ENCODE results near the gene RNF225. TPM values are rescaled to one million over a fixed set of nuclear protein-coding genes. Genes with fewer than 3 reads are reported as not detected.
A peak's percentile ranks its signal among the peaks of the same experiment; 100 is the strongest.

Gene RNF225
- total and polyA plus RNA-seq, 9 of the 15 experiments (the other 6 are each of a cell fraction or from before 2014, with no cell fraction given), result 0.33 TPM; not detected in 8

DNA sequence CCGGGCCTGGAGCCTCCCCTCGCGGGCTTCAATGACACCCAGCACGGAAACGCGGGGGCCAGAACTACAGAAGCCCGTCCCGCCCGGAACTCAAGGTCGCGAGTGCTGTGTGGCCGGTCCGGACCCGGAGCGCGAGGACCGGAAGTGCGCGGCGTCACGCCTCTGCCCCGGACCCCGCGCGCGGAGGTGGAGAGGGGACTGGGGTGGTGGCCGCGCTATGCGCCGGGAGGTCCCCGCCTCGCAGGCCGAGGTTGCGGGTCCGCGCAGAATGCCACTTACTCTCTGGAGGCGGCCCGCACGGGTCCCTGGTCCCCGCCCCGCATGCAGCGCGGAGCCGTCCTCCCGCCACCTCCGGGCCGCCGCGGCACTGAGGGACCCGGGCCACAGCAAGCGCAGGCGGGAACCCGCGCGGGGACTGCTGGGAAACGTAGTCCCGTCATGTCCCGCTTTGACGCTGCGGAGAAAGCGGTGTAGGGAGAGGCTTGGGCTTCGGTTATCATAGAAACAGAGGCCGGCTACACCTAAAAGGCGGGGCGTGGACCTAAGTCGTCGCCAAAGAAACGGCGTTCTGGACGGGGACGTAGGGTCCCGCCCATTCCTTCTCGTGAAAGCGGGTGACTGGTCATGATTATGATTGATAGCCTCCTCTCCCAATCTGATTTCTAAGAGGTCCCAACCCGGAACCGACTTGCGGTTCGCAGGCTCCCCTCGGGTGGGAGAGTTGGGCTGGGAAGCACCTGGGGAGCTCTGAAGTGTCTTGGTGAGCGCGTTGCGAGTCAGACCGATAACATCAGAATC, 14.6 kb upstream of the RNF225 start, which contains the start of gene ZNF837 (continued):
- TF ChIP-seq CBFA2T3 (IDR thresholded peaks at IDR 0.05), result no peak; the same call in none of the 2 replicates
- peak; percentile 67; the same call in 1 of the 2 replicates for TF ChIP-seq CBX5 (IDR thresholded peaks at IDR 0.05; ENCODE audit: borderline replicate concordance, low read depth)
- TF ChIP-seq, protein P1, sequence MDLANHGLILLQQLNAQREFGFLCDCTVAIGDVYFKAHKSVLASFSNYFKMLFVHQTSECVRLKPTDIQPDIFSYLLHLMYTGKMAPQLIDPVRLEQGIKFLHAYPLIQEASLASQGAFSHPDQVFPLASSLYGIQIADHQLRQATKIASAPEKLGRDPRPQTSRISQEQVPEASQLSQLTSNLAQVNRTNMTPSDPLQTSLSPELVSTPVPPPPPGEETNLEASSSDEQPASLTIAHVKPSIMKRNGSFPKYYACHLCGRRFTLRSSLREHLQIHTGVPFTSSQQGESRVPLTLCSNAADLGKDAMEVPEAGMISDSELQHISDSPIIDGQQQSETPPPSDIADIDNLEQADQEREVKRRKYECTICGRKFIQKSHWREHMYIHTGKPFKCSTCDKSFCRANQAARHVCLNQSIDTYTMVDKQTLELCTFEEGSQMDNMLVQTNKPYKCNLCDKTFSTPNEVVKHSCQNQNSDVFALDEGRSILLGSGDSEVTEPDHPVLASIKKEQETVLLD (IDR thresholded peaks at IDR 0.05), result 0 out of 2 replicates have a peak, but pooled peaks have one; percentile 43
- peak; percentile 97 for TF ChIP-seq BMI1 (IDR thresholded peaks at IDR 0.05; ENCODE audit: low read length)
- peak; percentile 69 for TF ChIP-seq JUND (IDR thresholded peaks at IDR 0.05; ENCODE audit: borderline replicate concordance, low read depth, low read length)
- TF ChIP-seq JUND (tag; IDR thresholded peaks at IDR 0.05; ENCODE audit: borderline replicate concordance, low read depth, low read length), result peak; percentile 39; the same call in 1 of the 3 replicates
- TF ChIP-seq NFIC (IDR thresholded peaks at IDR 0.05), result peak; percentile 68
- TF ChIP-seq XRCC4 (IDR thresholded peaks at IDR 0.05; ENCODE audit: extremely low read depth, insufficient read depth, insufficient read length), result no peak
- no peak for TF ChIP-seq DNMT1 (IDR thresholded peaks at IDR 0.05)
- TF ChIP-seq NR1H2 (CRISPR knock-in tag; IDR thresholded peaks at IDR 0.05), result peak; percentile 97; the same call in 1 of the 2 replicates
- no peak for TF ChIP-seq MIER1 (IDR thresholded peaks at IDR 0.05; ENCODE audit: low read depth)
- peak; percentile 96 for TF ChIP-seq RBBP5 (IDR thresholded peaks at IDR 0.05; ENCODE audit: borderline replicate concordance, insufficient read depth, low read length, poor library complexity, severe bottlenecking)
- TF ChIP-seq, protein P2, sequence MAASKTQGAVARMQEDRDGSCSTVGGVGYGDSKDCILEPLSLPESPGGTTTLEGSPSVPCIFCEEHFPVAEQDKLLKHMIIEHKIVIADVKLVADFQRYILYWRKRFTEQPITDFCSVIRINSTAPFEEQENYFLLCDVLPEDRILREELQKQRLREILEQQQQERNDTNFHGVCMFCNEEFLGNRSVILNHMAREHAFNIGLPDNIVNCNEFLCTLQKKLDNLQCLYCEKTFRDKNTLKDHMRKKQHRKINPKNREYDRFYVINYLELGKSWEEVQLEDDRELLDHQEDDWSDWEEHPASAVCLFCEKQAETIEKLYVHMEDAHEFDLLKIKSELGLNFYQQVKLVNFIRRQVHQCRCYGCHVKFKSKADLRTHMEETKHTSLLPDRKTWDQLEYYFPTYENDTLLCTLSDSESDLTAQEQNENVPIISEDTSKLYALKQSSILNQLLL (CRISPR knock-in tag; IDR thresholded peaks at IDR 0.05; ENCODE audit: borderline replicate concordance), result no peak
- TF ChIP-seq CBFB (CRISPR knock-in tag; IDR thresholded peaks at IDR 0.05), result peak; percentile 68; the same call in 1 of the 2 replicates
- TF ChIP-seq GABPB2 (CRISPR knock-in tag; conservative IDR thresholded peaks at IDR 0.05), result no peak
- TF ChIP-seq ZNF436 (CRISPR knock-in tag; IDR thresholded peaks at IDR 0.05), result no peak
- TF ChIP-seq, protein P3, sequence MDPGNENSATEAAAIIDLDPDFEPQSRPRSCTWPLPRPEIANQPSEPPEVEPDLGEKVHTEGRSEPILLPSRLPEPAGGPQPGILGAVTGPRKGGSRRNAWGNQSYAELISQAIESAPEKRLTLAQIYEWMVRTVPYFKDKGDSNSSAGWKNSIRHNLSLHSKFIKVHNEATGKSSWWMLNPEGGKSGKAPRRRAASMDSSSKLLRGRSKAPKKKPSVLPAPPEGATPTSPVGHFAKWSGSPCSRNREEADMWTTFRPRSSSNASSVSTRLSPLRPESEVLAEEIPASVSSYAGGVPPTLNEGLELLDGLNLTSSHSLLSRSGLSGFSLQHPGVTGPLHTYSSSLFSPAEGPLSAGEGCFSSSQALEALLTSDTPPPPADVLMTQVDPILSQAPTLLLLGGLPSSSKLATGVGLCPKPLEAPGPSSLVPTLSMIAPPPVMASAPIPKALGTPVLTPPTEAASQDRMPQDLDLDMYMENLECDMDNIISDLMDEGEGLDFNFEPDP (CRISPR knock-in tag; IDR thresholded peaks at IDR 0.05), result no peak
- TF ChIP-seq EZH2 (IDR thresholded peaks at IDR 0.05; ENCODE audit: borderline replicate concordance, low read depth, low read length), result no peak
- TF ChIP-seq NCOA1 (IDR thresholded peaks at IDR 0.05; ENCODE audit: low read depth), result peak; percentile 98
- TF ChIP-seq, protein P4, sequence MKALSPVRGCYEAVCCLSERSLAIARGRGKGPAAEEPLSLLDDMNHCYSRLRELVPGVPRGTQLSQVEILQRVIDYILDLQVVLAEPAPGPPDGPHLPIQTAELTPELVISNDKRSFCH (CRISPR knock-in tag; IDR thresholded peaks at IDR 0.05), result no peak
- TF ChIP-seq, protein P4 (tag; IDR thresholded peaks at IDR 0.05), result peak; percentile 91
- TF ChIP-seq SETDB1 (IDR thresholded peaks at IDR 0.05; ENCODE audit: low read length), result no peak
- TF ChIP-seq ZNF41 (CRISPR knock-in tag; conservative IDR thresholded peaks at IDR 0.05), result no peak
- TF ChIP-seq ZNF174 (CRISPR knock-in tag; IDR thresholded peaks at IDR 0.05), result no peak
- TF ChIP-seq SIN3B (IDR thresholded peaks at IDR 0.05; ENCODE audit: low read depth), result peak; percentile 95
- no peak for TF ChIP-seq NR2F6 (CRISPR knock-in tag; IDR thresholded peaks at IDR 0.05)
